ENCODE data around the gene GPX4.

The GPX4 gene

DNA sequence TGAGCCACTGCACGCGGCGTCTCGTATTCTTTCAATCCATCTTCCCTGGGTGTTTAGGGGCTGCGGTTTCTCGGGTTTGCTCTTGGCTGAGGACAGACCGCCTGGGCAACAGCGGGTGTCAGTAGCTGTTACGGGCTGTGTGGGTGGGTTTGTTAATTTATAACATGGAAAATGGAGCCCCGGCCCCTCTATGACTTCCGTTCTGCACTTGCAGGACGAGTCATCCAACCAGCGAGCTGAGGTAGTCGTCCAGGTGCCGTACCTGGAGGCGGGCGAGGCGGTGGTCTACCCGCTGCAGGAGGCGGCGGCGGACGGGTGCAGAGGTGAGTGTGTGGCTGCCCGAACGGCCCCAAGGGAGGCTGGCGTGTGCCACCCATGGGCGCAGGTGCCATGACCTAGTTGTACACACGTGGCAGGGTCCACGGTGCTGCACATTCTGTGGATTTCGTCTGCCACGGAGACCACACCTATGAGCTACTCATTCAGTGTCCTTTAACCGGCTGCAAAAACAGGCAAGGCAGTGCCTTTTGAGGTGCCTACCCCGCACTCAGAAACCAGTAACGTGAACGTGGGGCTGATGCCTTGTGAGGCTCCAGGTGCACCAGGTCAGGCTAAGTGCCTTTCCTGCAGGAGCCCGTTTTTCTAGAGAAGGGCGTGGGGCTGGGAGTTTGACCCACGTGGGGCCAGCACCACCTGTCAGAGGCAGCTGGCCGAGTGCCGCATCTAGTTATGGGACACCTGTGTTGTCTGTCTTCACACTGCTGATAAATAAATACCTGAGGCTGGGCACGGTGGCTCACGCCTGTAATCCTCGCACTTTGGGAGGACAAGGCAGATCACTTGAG is 19.5 kb upstream of the GPX4 start:
- no peak overlapping the region for H3K4me3 ChIP-seq (ENCODE audit: low read length)
- TF ChIP-seq ZNF274 (IDR thresholded peaks at IDR 0.05; ENCODE audit: low read depth, low read length) = no peak

DNA sequence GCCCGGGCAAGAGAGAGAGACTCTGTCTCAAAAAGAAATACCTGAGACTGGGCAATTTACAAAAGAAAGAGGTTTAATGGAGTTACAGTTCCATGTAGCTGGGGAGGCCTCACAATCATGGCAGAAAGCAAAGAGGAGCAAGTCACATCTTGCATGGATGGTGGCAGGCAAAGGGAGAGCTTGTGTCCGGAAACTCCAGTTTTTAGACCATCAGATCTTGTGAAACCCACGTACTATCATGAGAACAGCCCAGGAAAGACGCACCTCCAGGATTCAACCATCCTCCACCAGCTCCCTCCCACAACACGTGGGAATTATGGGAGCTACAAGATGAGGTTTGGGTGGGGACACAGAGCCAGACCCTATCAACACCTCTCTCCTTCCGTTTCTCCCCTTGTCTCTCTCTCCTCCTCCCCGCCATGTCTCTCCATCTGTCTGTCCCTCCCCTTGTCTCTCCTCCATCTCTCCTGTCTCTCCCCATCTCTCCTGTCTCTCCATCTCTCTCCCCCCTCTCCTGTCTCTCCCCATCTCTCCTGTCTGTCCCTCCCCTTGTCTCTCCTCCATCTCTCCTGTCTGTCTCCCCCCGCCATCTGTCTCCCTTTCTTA is 18.6 kb upstream of the GPX4 start:
- no peak overlapping the region for H3K4me3 ChIP-seq (ENCODE audit: low read length)
- no peak for TF ChIP-seq ZNF274 (IDR thresholded peaks at IDR 0.05; ENCODE audit: low read depth, low read length)

- TF ChIP-seq ZNF274 (IDR thresholded peaks at IDR 0.05; ENCODE audit: low read depth, low read length) = no peak
- H3K4me3 ChIP-seq (ENCODE audit: low read length) = no peak overlapping the region
These were observed 17.9 kb upstream of the GPX4 start for GRCh38 chr19:1085676-1086442.

DNA sequence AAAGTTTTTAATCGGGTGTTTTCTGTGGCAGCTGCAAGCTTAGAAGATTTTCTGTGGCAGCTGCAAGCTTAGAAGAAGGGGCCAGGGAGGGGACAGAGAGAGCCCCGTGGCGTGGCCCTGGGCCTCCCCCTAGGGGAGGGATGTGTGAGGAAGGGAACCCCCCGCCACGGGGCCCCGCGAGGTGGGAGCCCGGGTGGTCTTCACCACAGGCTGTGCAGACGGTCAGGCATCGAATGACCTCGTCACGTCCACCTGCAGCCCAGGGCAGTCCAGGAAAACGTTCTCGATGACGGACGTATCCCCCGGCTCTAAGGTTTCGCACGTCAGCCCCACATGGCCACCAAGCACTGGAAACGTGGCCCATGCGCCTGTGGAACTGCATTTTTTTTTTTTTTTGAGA is 17.2 kb upstream of the GPX4 start:
- H3K4me3 ChIP-seq (ENCODE audit: low read length) = no peak overlapping the region
- no peak for TF ChIP-seq ZNF274 (IDR thresholded peaks at IDR 0.05; ENCODE audit: low read depth, low read length)

- no peak overlapping the region for H3K4me3 ChIP-seq (ENCODE audit: low read length)
- TF ChIP-seq ZNF274 (IDR thresholded peaks at IDR 0.05; ENCODE audit: low read depth, low read length) = no peak
These were observed 15.9 kb upstream of the GPX4 start for GRCh38 chr19:1087813-1088415.

GRCh38 chr19:1088416-1089010 is 15.3 kb upstream of the GPX4 start:
- no peak for TF ChIP-seq ZNF274 (IDR thresholded peaks at IDR 0.05; ENCODE audit: low read depth, low read length)
- no peak overlapping the region for H3K4me3 ChIP-seq (ENCODE audit: low read length)

- no peak overlapping the region for H3K4me3 ChIP-seq (ENCODE audit: low read length)
- TF ChIP-seq ZNF274 (IDR thresholded peaks at IDR 0.05; ENCODE audit: low read depth, low read length) = no peak
These were observed 14.5 kb upstream of the GPX4 start for GRCh38 chr19:1089126-1089771.

GRCh38 chr19:1089891-1090290 is 13.9 kb upstream of the GPX4 start:
- H3K4me3 ChIP-seq (ENCODE audit: low read length) = no peak overlapping the region
- TF ChIP-seq ZNF274 (IDR thresholded peaks at IDR 0.05; ENCODE audit: low read depth, low read length) = no peak

- no peak for TF ChIP-seq ZNF274 (IDR thresholded peaks at IDR 0.05; ENCODE audit: low read depth, low read length)
- no peak overlapping the region for H3K4me3 ChIP-seq (ENCODE audit: low read length)
These were observed 12.9 kb upstream of the GPX4 start for GRCh38 chr19:1090731-1091543.

- TF ChIP-seq ZNF274 (IDR thresholded peaks at IDR 0.05; ENCODE audit: low read depth, low read length) = no peak
- no peak overlapping the region for H3K4me3 ChIP-seq (ENCODE audit: low read length)
These were observed 12.1 kb upstream of the GPX4 start for GRCh38 chr19:1091544-1092175.

GRCh38 chr19:1093330-1093729 is 10.5 kb upstream of the GPX4 start:
- H3K4me3 ChIP-seq (ENCODE audit: low read length) = no peak overlapping the region
- TF ChIP-seq ZNF274 (IDR thresholded peaks at IDR 0.05; ENCODE audit: low read depth, low read length) = no peak

GRCh38 chr19:1093811-1094553 is 9.8 kb upstream of the GPX4 start:
- peak overlapping the region; percentile 86 for H3K4me3 ChIP-seq (ENCODE audit: low read length)
- TF ChIP-seq ZNF274 (IDR thresholded peaks at IDR 0.05; ENCODE audit: low read depth, low read length) = no peak

Data from GM08714 (cell line).